MCF 10A (cell line): ENCODE data around the gene INPP5D. TPM values are rescaled to one million over a fixed set of nuclear protein-coding genes. Genes with fewer than 3 reads are reported as not detected.

Experiments used
- BruUV-seq: library from RNA; stranded (reverse); fragments of 400-500 nt; replicated peaks from 2 replicates; lab custom pipeline; 2021; lab: Mats Ljungman, UMichigan
- CTCF ChIA-PET: fragments of 300-600 bp; sonication (Branson Sonifier 250); formaldehyde crosslinking; extraction: SDS; loops from one replicate; lab custom pipeline; 2021; ENCODE audit warnings: antibody characterized with exemption, inconsistent platforms; lab: Yijun Ruan, JAX
- POLR2A ChIA-PET: fragments of 300-600, 350-650 bp; sonication (Branson Sonifier 250); formaldehyde crosslinking; extraction: SDS; loops from one replicate; lab custom pipeline; 2020; ENCODE audit warnings: antibody characterized with exemption, inconsistent platforms; lab: Yijun Ruan, JAX
- DNase-seq: peaks from one replicate; pipeline ENCODE4 v3.0.0-alpha.2; 2018; ENCODE audit not compliant: unreplicated experiment
- H3K27ac Mint-ChIP-seq: one replicate; pipeline ENCODE4 v1.8.0; 2022; ENCODE audit warnings: mild to moderate bottlenecking, low read depth, mixed read lengths; ENCODE audit not compliant: unreplicated experiment
- H3K27me3 Mint-ChIP-seq: one replicate; pipeline ENCODE4 v1.8.0; 2022; ENCODE audit warnings: mixed read lengths; ENCODE audit not compliant: insufficient read depth, unreplicated experiment
- H3K36me3 Mint-ChIP-seq: one replicate; pipeline ENCODE4 v1.8.0; 2022; ENCODE audit warnings: mild to moderate bottlenecking, moderate library complexity, mixed read lengths; ENCODE audit not compliant: insufficient read depth, unreplicated experiment
- H3K4me1 Mint-ChIP-seq: one replicate; pipeline ENCODE4 v1.8.0; 2022; ENCODE audit warnings: mixed read lengths; ENCODE audit not compliant: insufficient read depth, unreplicated experiment
- H3K4me3 Mint-ChIP-seq: one replicate; pipeline ENCODE4 v1.8.0; 2022; ENCODE audit warnings: mild to moderate bottlenecking, moderate library complexity, mixed read lengths; ENCODE audit not compliant: unreplicated experiment
- H3K9me3 Mint-ChIP-seq: one replicate; pipeline ENCODE4 v1.8.0; 2022; ENCODE audit warnings: mixed read lengths; ENCODE audit not compliant: unreplicated experiment
- CTCF ChIP-seq: fragments of 200-600 bp; IDR thresholded peaks from one replicate; pipeline ENCODE4 v1.8.0; 2022; ENCODE audit warnings: antibody characterized with exemption, mild to moderate bottlenecking; ENCODE audit not compliant: unreplicated experiment
- intact Hi-C: fragments of 100-400 bp; cut with micrococcal nuclease; formaldehyde crosslinking; loops from 2 replicates; pipeline ENCODE4 v1.14.1; 2022
- total RNA-seq: library from RNA; stranded (reverse); gene quantifications from 2 replicates; pipeline ENCODE4 v1.2.3, GENCODE V29; 2022

The INPP5D gene
- total RNA-seq, 1 experiment from 2014 or later, result 64.9 TPM

DNA sequence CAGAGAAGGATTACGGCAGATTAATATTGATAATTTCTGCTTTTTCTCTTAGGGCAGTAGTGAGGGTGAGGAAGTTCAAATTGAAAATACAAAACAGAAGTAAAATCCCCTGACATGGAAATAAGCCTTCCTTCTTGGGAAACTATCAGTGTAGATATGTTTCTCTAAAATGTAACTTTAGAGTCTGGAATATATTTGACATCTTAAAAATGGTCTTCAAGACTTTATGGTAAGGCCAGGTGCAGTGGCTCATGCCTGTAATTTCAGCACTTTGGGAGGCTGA lies 33.0 kb downstream of the INPP5D start:
- POLR2A ChIA-PET, result no interaction called here
- H3K36me3 Mint-ChIP-seq, result no peaks in the 10 kb centered on the region
- no peak overlapping the region for H3K27ac Mint-ChIP-seq
- DNase-seq, result no peak
- CTCF ChIA-PET, result no interaction called here
- no peaks in the 10 kb centered on the region for H3K4me1 Mint-ChIP-seq
- no peaks in the 10 kb centered on the region for H3K27me3 Mint-ChIP-seq
- H3K9me3 Mint-ChIP-seq, result no peaks in the 10 kb centered on the region
- TF ChIP-seq CTCF, result no peak
- BruUV-seq, result no TSS peak
- no peak overlapping the region for H3K4me3 Mint-ChIP-seq
- intact Hi-C loops, result no loop called here

- Mint-ChIP-seq H3K4me3 (no peak overlapping the region), H3K36me3 (no peaks in the 10 kb centered on the region), H3K4me1 (no peaks in the 10 kb centered on the region), H3K27me3 (no peaks in the 10 kb centered on the region), H3K9me3 (no peaks in the 10 kb centered on the region), H3K27ac (no peak overlapping the region)
- CTCF ChIA-PET, result no interaction called here
- no peak for TF ChIP-seq CTCF
- BruUV-seq, result no TSS peak
- intact Hi-C loops, result no loop called here
- no peak for DNase-seq
- POLR2A ChIA-PET, result no interaction called here
Measured at GRCh38 chr2:233093721-233094120, 33.6 kb downstream of the INPP5D start.

DNA sequence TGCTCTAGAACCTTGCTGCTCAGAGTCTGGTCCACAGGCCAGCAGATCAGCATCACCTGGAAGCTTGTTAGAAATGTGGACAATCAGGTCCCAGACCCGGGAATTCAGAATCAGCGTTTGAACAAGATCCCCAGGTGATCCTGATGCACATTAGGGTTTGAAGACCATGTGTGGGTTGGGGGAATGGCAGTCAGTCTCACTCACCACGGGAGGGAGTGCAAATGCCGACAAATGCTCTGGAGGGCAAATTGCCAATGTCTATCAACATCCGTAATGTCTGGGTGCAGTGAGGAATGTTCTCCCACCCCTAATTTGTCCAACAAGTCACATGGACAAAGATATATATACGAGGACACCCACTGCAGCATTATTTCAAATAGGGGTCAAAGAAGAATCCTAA lies 34.5 kb downstream of the INPP5D start:
- H3K27me3 Mint-ChIP-seq, result no peaks in the 10 kb centered on the region
- ChIA-PET POLR2A (no interaction called here), CTCF (no interaction called here)
- DNase-seq, result no peak
- no peak overlapping the region for H3K27ac Mint-ChIP-seq
- intact Hi-C loops, result no loop called here
- no peaks in the 10 kb centered on the region for H3K36me3 Mint-ChIP-seq
- no peaks in the 10 kb centered on the region for H3K4me1 Mint-ChIP-seq
- TF ChIP-seq CTCF, result no peak
- no TSS peak for BruUV-seq
- no peaks in the 10 kb centered on the region for H3K9me3 Mint-ChIP-seq
- no peak overlapping the region for H3K4me3 Mint-ChIP-seq

- Mint-ChIP-seq H3K9me3 (no peaks in the 10 kb centered on the region), H3K27ac (no peak overlapping the region), H3K36me3 (no peaks in the 10 kb centered on the region), H3K27me3 (no peaks in the 10 kb centered on the region), H3K4me3 (no peak overlapping the region), H3K4me1 (no peaks in the 10 kb centered on the region)
- no peak for DNase-seq
- ChIA-PET POLR2A (interaction anchor here (0.7 kb wide), 1 partner anchor 226 kb away, joined by 3 read pairs; the partner anchor contains the start of gene SNORC), CTCF (interaction anchor here (0.7 kb wide), 1 partner anchor 241 kb away, joined by 3 read pairs; no protein-coding TSS in a partner anchor)
- intact Hi-C loops, result no loop called here
- no peak for TF ChIP-seq CTCF
- BruUV-seq, result no TSS peak
Measured at GRCh38 chr2:233096006-233096405, 35.9 kb downstream of the INPP5D start.
